Activated CD4-positive, alpha-beta T cell treated with anti-CD3 and anti-CD28 coated beads for 36 hours (primary cell): ENCODE measurements around the gene KLK10. TPM values are rescaled to one million over a fixed set of nuclear protein-coding genes. Genes with fewer than 3 reads are reported as not detected.

ENCODE experiments used
- ATAC-seq: fragments of 200-7000 bp; cut with Tn5 transposase; one replicate; pipeline ENCODE4 v1.10.0; 2021; ENCODE audit warnings: mild to moderate bottlenecking, moderate library complexity
- CTCF ChIA-PET: fragments of 350-600 bp; sonication (Branson Sonifier 250); formaldehyde crosslinking; loops from one replicate; lab custom pipeline; 2021; ENCODE audit warnings: antibody characterized with exemption; lab: Charles Lee
- POLR2A ChIA-PET: fragments of 350-600 bp; sonication (Branson Sonifier 250); formaldehyde crosslinking; loops from one replicate; lab custom pipeline; 2021; ENCODE audit warnings: antibody characterized with exemption, inconsistent platforms; lab: Charles Lee
- DNase-seq: peaks from one replicate; pipeline ENCODE4 v3.0.0-alpha.2; 2020
- H3K27ac Mint-ChIP-seq: one replicate; pipeline ENCODE4 v1.8.0; 2021; ENCODE audit warnings: mixed read lengths
- H3K27me3 Mint-ChIP-seq: one replicate; pipeline ENCODE4 v1.8.0; 2021; ENCODE audit warnings: mixed read lengths
- H3K36me3 Mint-ChIP-seq: one replicate; pipeline ENCODE4 v1.8.0; 2021; ENCODE audit warnings: low read depth, mixed read lengths
- H3K4me1 Mint-ChIP-seq: one replicate; pipeline ENCODE4 v1.8.0; 2021; ENCODE audit warnings: mixed read lengths
- H3K4me3 Mint-ChIP-seq: one replicate; pipeline ENCODE4 v1.8.0; 2021; ENCODE audit warnings: mild to moderate bottlenecking, moderate library complexity, mixed read lengths
- H3K9me3 Mint-ChIP-seq: one replicate; pipeline ENCODE4 v1.8.0; 2021; ENCODE audit warnings: low read depth, mixed read lengths
- intact Hi-C, 2 experiments: fragments of 100-400 bp; cut with DNase I in 1 of 2; cut with micrococcal nuclease in 1 of 2; formaldehyde crosslinking; loops; one replicate each; pipeline versions ENCODE4 v1.14.2 to v1.15.1; 2022 to 2024; cut with DNase I, micrococcal nuclease
- total RNA-seq, 2 experiments: library from RNA; stranded (reverse); gene quantifications; one replicate each; pipeline ENCODE4 v1.2.3, GENCODE V29; 2021

KLK10 gene
- total RNA-seq, 2 experiments from 2014 or later, result not detected

GRCh38 chr19:51025401-51025800 is 5.9 kb upstream of the KLK10 start:
- Mint-ChIP-seq H3K9me3 (no peaks in the 10 kb centered on the region), H3K27me3 (peaks cover 22% of the 10 kb centered on the region)

GRCh38 chr19:51024924-51025323 is 5.4 kb upstream of the KLK10 start:
- DNase-seq, result no peak
- ChIA-PET CTCF (no interaction called here), POLR2A (no interaction called here)
- Mint-ChIP-seq H3K9me3 (no peaks in the 10 kb centered on the region), H3K27me3 (peaks cover 27% of the 10 kb centered on the region), H3K36me3 (no peaks in the 10 kb centered on the region), H3K27ac (no peak overlapping the region), H3K4me1 (peaks cover 1% of the 10 kb centered on the region), H3K4me3 (no peak overlapping the region)
- no peak for ATAC-seq
- intact Hi-C loops, result no loop called here

More at GRCh38 chr19:51025401-51025800, 5.9 kb upstream of the KLK10 start:
- Mint-ChIP-seq H3K4me1 (no peaks in the 10 kb centered on the region), H3K27ac (no peak overlapping the region), H3K36me3 (no peaks in the 10 kb centered on the region), H3K4me3 (no peak overlapping the region)
- ChIA-PET CTCF (interaction anchor here (0.5 kb wide), 1 partner anchor 1269 kb away, joined by 3 read pairs; no protein-coding TSS in a partner anchor), POLR2A (no interaction called here)
- ATAC-seq (no peak), DNase-seq (no peak)
- intact Hi-C loops, result no loop called here

- Mint-ChIP-seq H3K4me3 (no peak overlapping the region), H3K27ac (no peak overlapping the region), H3K27me3 (peaks cover 29% of the 10 kb centered on the region), H3K9me3 (no peaks in the 10 kb centered on the region), H3K4me1 (peaks cover 3% of the 10 kb centered on the region), H3K36me3 (no peaks in the 10 kb centered on the region)
- no peak for DNase-seq
- intact Hi-C loops, result no loop called here
- ChIA-PET CTCF (interaction anchor here (0.6 kb wide), 1 partner anchor 101 kb away, joined by 3 read pairs; no protein-coding TSS in a partner anchor), POLR2A (no interaction called here)
- ATAC-seq, result no peak
These were observed 4.4 kb upstream of the KLK10 start for GRCh38 chr19:51023946-51024345.

GRCh38 chr19:51022526-51022925 is 3.0 kb upstream of the KLK10 start:
- ATAC-seq, result no peak
- Mint-ChIP-seq H3K4me3 (no peak overlapping the region), H3K27me3 (peaks cover 39% of the 10 kb centered on the region), H3K27ac (no peak overlapping the region), H3K9me3 (no peaks in the 10 kb centered on the region), H3K4me1 (peaks cover 10% of the 10 kb centered on the region), H3K36me3 (no peaks in the 10 kb centered on the region)
- no peak for DNase-seq
- ChIA-PET POLR2A (no interaction called here), CTCF (interaction anchor here (0.6 to 1.5 kb wide), 2 partner anchors 100 to 520 kb away, joined by 3 to 5 read pairs; no protein-coding TSS in a partner anchor)
- intact Hi-C loops, result no loop called here

- Mint-ChIP-seq H3K27me3 (peaks cover 43% of the 10 kb centered on the region), H3K9me3 (no peaks in the 10 kb centered on the region), H3K4me1 (peaks cover 18% of the 10 kb centered on the region), H3K27ac (no peak overlapping the region), H3K4me3 (no peak overlapping the region), H3K36me3 (no peaks in the 10 kb centered on the region)
- DNase-seq (peak; percentile 41), ATAC-seq (peak; percentile 43)
- ChIA-PET POLR2A (no interaction called here), CTCF (interaction anchor here (0.6 to 1.9 kb wide), 7 partner anchors 29 to 310 kb away, joined by 3 to 10 read pairs (median 3); no protein-coding TSS in a partner anchor)
- intact Hi-C loops, result loop anchor here in 1 of 2 experiments (1.0 kb wide), 2 partner anchors 73 to 148 kb away; no protein-coding TSS in a partner anchor
These were observed 1.6 kb upstream of the KLK10 start for GRCh38 chr19:51020988-51021651.

- Mint-ChIP-seq H3K27me3 (peaks cover 55% of the 10 kb centered on the region), H3K9me3 (no peaks in the 10 kb centered on the region), H3K27ac (no peak overlapping the region), H3K36me3 (no peaks in the 10 kb centered on the region), H3K4me3 (peak overlapping the region; percentile 12), H3K4me1 (peaks cover 18% of the 10 kb centered on the region)
- intact Hi-C loops, result loop anchor here in 1 of 2 experiments (5.0 kb wide), 1 partner anchor 87 kb away; no protein-coding TSS in a partner anchor
- ATAC-seq, result peak; percentile 14
- ChIA-PET CTCF (interaction anchor here (0.7 kb wide), 1 partner anchor 98 kb away, joined by 3 read pairs; no protein-coding TSS in a partner anchor), POLR2A (interaction anchor here (0.5 kb wide), 1 partner anchor 215 kb away, joined by 4 read pairs; no protein-coding TSS in a partner anchor)
- DNase-seq, result no peak
These were observed 565 bp downstream of the KLK10 start for GRCh38 chr19:51018745-51019543.

GRCh38 chr19:51016798-51017683 is 2.5 kb downstream of the KLK10 start:
- H3K27me3 Mint-ChIP-seq, result peaks cover 55% of the 10 kb centered on the region
- H3K9me3 Mint-ChIP-seq, result no peaks in the 10 kb centered on the region
- no peak overlapping the region for H3K27ac Mint-ChIP-seq
- POLR2A ChIA-PET, result interaction anchor here (0.6 kb wide), 1 partner anchor 137 kb away, joined by 4 read pairs; no protein-coding TSS in a partner anchor
- peaks cover 18% of the 10 kb centered on the region for H3K4me1 Mint-ChIP-seq
- DNase-seq (peak; percentile 51), ATAC-seq (no peak)
- H3K4me3 Mint-ChIP-seq, result no peak overlapping the region
- no peaks in the 10 kb centered on the region for H3K36me3 Mint-ChIP-seq
- intact Hi-C loops, result loop anchor here in 1 of 2 experiments (5.0 kb wide), 1 partner anchor 85 kb away; no protein-coding TSS in a partner anchor
- CTCF ChIA-PET, result interaction anchor here (0.6 to 1.2 kb wide), 5 partner anchors 11 to 515 kb away, joined by 3 to 4 read pairs (median 3); no protein-coding TSS in a partner anchor

GRCh38 chr19:51015691-51016267 is 3.7 kb downstream of the KLK10 start:
- ChIA-PET POLR2A (interaction anchor here (0.6 kb wide), 1 partner anchor 108 kb away, joined by 4 read pairs; no protein-coding TSS in a partner anchor), CTCF (no interaction called here)
- Mint-ChIP-seq H3K4me3 (no peak overlapping the region), H3K27ac (no peak overlapping the region), H3K36me3 (no peaks in the 10 kb centered on the region), H3K9me3 (no peaks in the 10 kb centered on the region), H3K27me3 (peaks cover 56% of the 10 kb centered on the region), H3K4me1 (peaks cover 18% of the 10 kb centered on the region)
- intact Hi-C loops, result loop anchor here in 1 of 2 experiments (5.0 kb wide), 1 partner anchor 83 kb away; no protein-coding TSS in a partner anchor
- ATAC-seq (no peak), DNase-seq (no peak)

GRCh38 chr19:51014242-51014641 is 5.3 kb downstream of the KLK10 start:
- POLR2A ChIA-PET, result no interaction called here
- CTCF ChIA-PET, result no interaction called here
- Mint-ChIP-seq H3K27me3 (peaks cover 53% of the 10 kb centered on the region), H3K36me3 (no peaks in the 10 kb centered on the region), H3K4me3 (no peak overlapping the region), H3K4me1 (peaks cover 15% of the 10 kb centered on the region), H3K9me3 (no peaks in the 10 kb centered on the region), H3K27ac (no peak overlapping the region)
- DNase-seq (no peak), ATAC-seq (no peak)
- intact Hi-C loops, result no loop called here

GRCh38 chr19:51012661-51013190 is 6.8 kb downstream of the KLK10 start:
- Mint-ChIP-seq H3K36me3 (no peaks in the 10 kb centered on the region), H3K27me3 (peaks cover 46% of the 10 kb centered on the region), H3K4me1 (peaks cover 9% of the 10 kb centered on the region), H3K27ac (no peak overlapping the region), H3K9me3 (no peaks in the 10 kb centered on the region), H3K4me3 (no peak overlapping the region)
- intact Hi-C loops, result no loop called here
- DNase-seq (no peak), ATAC-seq (no peak)
- ChIA-PET CTCF (no interaction called here), POLR2A (no interaction called here)
